Ascending aorta (tissue), 2 donors: ENCODE results near the gene CLN5. TPM values are rescaled to one million over a fixed set of nuclear protein-coding genes. Genes with fewer than 3 reads are reported as not detected.
A peak's percentile ranks its signal among the peaks of the same experiment; 100 is the strongest.

Source experiments
- DNase-seq, 2 donors: peaks; one replicate each; pipeline ENCODE4 v3.0.0-alpha.2; 2019; ENCODE audit warnings: low spot score in 2 of 2
- H3K27ac ChIP-seq, 2 donors: fragments of 200-600 bp; sonication (generic); one replicate each; pipeline ENCODE4 v1.5.1; 2016 to 2017; ENCODE audit warnings: mild to moderate bottlenecking in 1 of 2
- H3K27me3 ChIP-seq: fragments of 200-600 bp; sonication (generic); one replicate; pipeline ENCODE4 v1.5.1; 2017
- H3K36me3 ChIP-seq, 2 donors: fragments of 200-600 bp; sonication (generic); one replicate each; pipeline ENCODE4 v1.5.1; 2016
- H3K4me1 ChIP-seq, 2 donors: fragments of 200-600 bp; sonication (generic); one replicate each; pipeline ENCODE4 v1.5.1; 2016 to 2017; ENCODE audit warnings: mild to moderate bottlenecking in 1 of 2
- H3K4me3 ChIP-seq, 2 donors: fragments of 200-600 bp; sonication (generic); one replicate each; pipeline ENCODE4 v1.5.1; 2016 to 2017; ENCODE audit warnings: mild to moderate bottlenecking in 1 of 2
- H3K9me3 ChIP-seq, 2 donors: fragments of 200-600 bp; sonication (generic); one replicate each; pipeline ENCODE4 v1.5.1; 2016
- CTCF ChIP-seq, 3 experiments: fragments of 200-600 bp in 2 of 3; fragments of 450-650 bp in 1 of 3; sonication (generic) in 2 of 3; IDR thresholded peaks; one replicate each; pipeline ENCODE4 v1.5.1; 2016 to 2019; ENCODE audit warnings: antibody characterized with exemption in 3 of 3, mild to moderate bottlenecking in 1 of 3, moderate library complexity in 1 of 3
- intact Hi-C: fragments of 100-400 bp; cut with DNase I; formaldehyde crosslinking; loops from one replicate; pipeline ENCODE4 v1.15.1; 2023
- total RNA-seq: library from RNA; depleted of rRNA; stranded (reverse); fragments of >200 nt; gene quantifications from one replicate; pipeline ENCODE4 v1.1.0, GENCODE V29; 2016

The CLN5 gene
- total RNA-seq, 1 donor from 2014 or later: 2.0 TPM

- no peak for DNase-seq
- no peak overlapping the region for H3K27ac ChIP-seq
- no peak for TF ChIP-seq CTCF (IDR thresholded peaks at IDR 0.05)
- H3K27me3 ChIP-seq: no peaks in the 10 kb centered on the region
- intact Hi-C loops: no loop called here
- peaks cover 4 to 7% of the 10 kb centered on the region in 2 donors for H3K36me3 ChIP-seq
- H3K4me3 ChIP-seq: no peak overlapping the region
- no peaks in the 10 kb centered on the region for H3K4me1 ChIP-seq
- H3K9me3 ChIP-seq: no peaks in the 10 kb centered on the region
Observed at GRCh38 chr13:77040076-77040475, 48.2 kb downstream of the CLN5 start.

- intact Hi-C loops: no loop called here
- no peak overlapping the region for H3K4me3 ChIP-seq
- H3K4me1 ChIP-seq: no peaks in the 10 kb centered on the region
- no peak overlapping the region for H3K27ac ChIP-seq
- peaks cover 4 to 7% of the 10 kb centered on the region in 2 donors for H3K36me3 ChIP-seq
- no peak for DNase-seq
- TF ChIP-seq CTCF (IDR thresholded peaks at IDR 0.05): no peak
- H3K27me3 ChIP-seq: no peaks in the 10 kb centered on the region
- H3K9me3 ChIP-seq: no peaks in the 10 kb centered on the region
Observed at GRCh38 chr13:77040835-77041234, 49.0 kb downstream of the CLN5 start.

- no peak for DNase-seq
- intact Hi-C loops: no loop called here
Observed at GRCh38 chr13:77042566-77043177, 50.8 kb downstream of the CLN5 start.

GRCh38 chr13:77047649-77048343 is 55.9 kb downstream of the CLN5 start:
- no peaks in the 10 kb centered on the region for H3K4me1 ChIP-seq
- no peak for TF ChIP-seq CTCF (IDR thresholded peaks at IDR 0.05)
- H3K27ac ChIP-seq: peak overlapping the region in 1 of 2 donors; percentile 5
- intact Hi-C loops: no loop called here
- H3K27me3 ChIP-seq: no peaks in the 10 kb centered on the region
- no peaks in the 10 kb centered on the region for H3K9me3 ChIP-seq
- no peak for DNase-seq
- H3K4me3 ChIP-seq: no peak overlapping the region
- H3K36me3 ChIP-seq: peaks cover 25 to 54% of the 10 kb centered on the region in 2 donors

More at GRCh38 chr13:77042566-77043177, 50.8 kb downstream of the CLN5 start:
- no peaks in the 10 kb centered on the region for H3K4me1 ChIP-seq
- no peak overlapping the region for H3K4me3 ChIP-seq
- H3K36me3 ChIP-seq: peaks cover 4 to 17% of the 10 kb centered on the region in 2 donors
- H3K27ac ChIP-seq: no peak overlapping the region
- no peaks in the 10 kb centered on the region for H3K27me3 ChIP-seq
- no peak for TF ChIP-seq CTCF (IDR thresholded peaks at IDR 0.05)
- no peaks in the 10 kb centered on the region for H3K9me3 ChIP-seq

GRCh38 chr13:77048681-77049080 is 56.8 kb downstream of the CLN5 start:
- TF ChIP-seq CTCF (IDR thresholded peaks at IDR 0.05): no peak
- Histone ChIP-seq H3K27me3 (no peaks in the 10 kb centered on the region), H3K27ac (no peak overlapping the region), H3K4me3 (no peak overlapping the region), H3K4me1 (no peaks in the 10 kb centered on the region), H3K36me3 (peaks cover 34 to 55% of the 10 kb centered on the region in 2 donors), H3K9me3 (no peaks in the 10 kb centered on the region)
- intact Hi-C loops: no loop called here
- no peak for DNase-seq
